SK-MEL-5 (cell line): ENCODE results near the gene TTC7B. TPM values are rescaled to one million over a fixed set of nuclear protein-coding genes. Genes with fewer than 3 reads are reported as not detected.

ENCODE experiments used
- DNase-seq: peaks from one replicate; pipeline ENCODE4 v3.0.0-alpha.2; 2016; ENCODE audit warnings: low read depth, low spot score
- in situ Hi-C: cut with HindIII; loops from 2 replicates; pipeline ENCODE4 v1.10.0; 2016; ENCODE audit warnings: low sequenced_read_pairs, high pct_unique_total_duplicates, low pct_unique_long_range_greater_than_20kb
- total RNA-seq: library from RNA; depleted of rRNA; stranded (reverse); fragments of >200 nt; shearing (Covaris generic); gene quantifications from 2 replicates; pipeline ENCODE4 v1.2.3, GENCODE V29; 2014

TTC7B gene
- total RNA-seq, 1 experiment from 2014 or later, result 31.1 TPM

DNA sequence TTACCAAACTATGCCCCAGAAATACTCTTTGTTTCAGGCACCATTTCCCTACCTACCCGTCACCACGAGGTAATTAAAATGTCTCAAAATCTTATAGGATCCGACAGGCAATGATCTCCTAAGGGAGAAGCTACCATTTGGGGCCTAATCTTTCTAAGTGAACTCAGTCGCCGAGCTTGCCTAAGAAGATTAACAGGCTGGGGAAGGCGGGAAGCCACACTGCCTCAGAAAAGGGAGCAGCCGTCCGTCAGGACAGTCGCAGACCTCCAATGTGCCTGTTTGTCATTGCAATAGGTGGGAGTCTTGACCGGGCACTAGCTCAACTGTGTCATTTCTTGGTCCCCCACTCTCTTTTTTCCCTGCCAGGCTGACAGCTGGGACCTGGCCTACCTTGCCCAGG lies 4.6 kb downstream of the TTC7B start:
- in situ Hi-C loops, result no loop called here

DNA sequence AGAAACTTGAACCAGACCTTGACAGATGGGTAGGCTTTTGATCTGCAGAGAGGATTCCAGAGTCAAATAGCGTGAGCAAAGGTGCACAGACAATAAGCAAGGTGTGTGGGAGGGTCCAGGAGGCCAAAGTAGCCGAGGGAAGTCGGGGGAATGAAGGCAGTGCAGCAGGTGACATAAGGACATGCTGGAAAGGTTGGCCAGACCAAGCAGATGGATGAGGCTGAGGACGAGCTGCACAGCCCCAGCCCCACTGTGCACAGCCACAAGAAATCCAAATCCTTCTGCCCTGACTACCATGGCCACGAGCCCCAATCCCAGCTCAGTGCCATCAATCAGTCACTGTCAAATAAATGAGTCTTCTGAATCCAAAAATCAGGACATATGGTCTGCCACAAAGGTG lies 5.4 kb downstream of the TTC7B start:
- no peak for DNase-seq
- in situ Hi-C loops, result no loop called here

More for the DNA sequence above, 4.6 kb downstream of the TTC7B start:
- no peak for DNase-seq

DNA sequence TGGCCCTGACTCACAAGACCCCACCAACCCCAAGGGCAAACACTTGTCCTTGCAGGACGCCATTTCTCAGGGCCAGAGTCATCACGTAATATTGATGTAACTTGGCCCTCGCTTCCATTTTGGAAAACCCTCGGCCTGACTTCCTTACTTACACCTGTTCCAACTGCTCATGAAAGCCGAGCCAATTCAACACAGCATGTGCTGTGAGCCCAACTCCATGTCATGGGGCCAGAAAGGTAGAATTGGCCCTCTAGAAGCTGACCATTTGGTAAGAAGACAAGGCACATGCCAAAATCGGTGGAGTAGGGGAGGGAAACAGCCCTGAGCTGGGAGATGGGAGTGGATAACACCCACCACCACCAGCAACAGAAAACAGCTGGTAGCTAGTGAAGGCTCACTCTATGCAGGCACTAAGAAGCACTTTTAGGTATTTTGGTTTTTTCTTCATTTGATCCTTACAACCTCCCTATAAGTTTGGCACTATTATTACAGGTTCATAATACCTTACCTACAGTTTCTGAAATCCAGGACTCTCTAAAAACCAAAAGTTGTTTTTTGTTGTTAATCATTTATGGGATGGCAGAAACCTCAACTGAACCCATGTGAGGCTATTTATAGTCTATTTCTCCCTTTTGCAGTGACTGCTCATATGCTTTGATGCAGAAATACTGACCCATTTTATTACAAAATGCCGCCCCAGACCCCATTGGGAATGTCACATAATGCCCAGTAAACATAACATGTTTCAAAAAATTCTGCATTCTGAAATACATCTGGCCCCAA lies 6.5 kb downstream of the TTC7B start:
- DNase-seq, result no peak
- in situ Hi-C loops, result no loop called here

DNA sequence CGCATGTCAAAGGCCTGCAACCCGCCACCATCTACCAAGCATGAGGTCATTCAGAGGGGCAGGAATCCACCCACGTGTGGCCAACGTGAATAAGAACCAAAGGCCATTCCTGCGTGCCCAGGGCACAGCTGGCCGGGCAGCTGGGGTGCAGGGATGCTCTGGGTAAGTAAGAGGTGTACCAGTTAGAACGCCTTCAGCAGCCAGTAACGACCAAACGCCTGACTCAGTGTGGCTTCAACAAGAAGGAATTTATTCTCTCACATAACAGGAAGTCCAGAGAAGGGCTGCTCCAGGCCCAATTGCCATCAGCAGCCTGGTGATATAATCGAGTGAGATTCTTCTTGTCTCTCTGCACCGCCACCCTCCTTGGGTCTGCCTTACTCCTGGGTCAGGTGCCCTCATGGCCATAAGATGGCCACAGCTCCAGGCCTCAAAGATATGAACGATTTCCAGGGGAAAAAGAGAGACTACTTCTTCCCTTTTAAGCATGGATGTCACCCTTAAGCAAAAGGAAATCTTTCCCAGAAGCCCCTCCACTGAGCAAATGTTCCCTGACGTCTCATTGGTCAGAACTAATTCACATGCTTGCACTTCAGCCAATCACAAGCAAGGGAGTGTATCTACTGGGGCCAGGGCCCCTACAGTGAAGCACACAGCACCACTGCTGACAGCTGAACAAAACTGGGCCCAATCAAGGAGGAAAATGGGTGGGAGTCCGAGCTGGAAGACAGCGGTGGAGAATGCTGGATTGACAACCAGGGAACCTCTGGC lies 7.3 kb downstream of the TTC7B start:
- no peak for DNase-seq

DNA sequence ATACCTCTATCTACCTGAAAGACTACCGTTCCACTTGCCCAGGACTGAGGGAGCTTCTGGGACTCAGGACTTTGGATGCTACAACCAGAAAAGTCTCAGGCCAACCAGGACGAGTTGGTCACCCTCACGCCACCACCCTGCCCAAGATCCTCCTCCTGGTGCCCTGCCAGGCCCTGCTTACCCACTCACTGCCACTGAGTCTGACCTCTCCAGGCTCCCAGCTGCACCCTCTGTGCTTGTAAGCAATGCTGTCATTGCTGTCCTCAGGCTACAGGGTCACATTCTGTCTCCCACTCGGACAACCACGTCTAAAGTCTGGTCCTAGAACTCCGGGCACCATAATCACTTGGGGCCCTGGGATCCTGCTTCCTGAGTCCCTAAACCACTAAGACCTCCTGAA lies 9.2 kb downstream of the TTC7B start:
- in situ Hi-C loops, result no loop called here
- no peak for DNase-seq

More for the DNA sequence above, 7.3 kb downstream of the TTC7B start:
- in situ Hi-C loops, result no loop called here

DNA sequence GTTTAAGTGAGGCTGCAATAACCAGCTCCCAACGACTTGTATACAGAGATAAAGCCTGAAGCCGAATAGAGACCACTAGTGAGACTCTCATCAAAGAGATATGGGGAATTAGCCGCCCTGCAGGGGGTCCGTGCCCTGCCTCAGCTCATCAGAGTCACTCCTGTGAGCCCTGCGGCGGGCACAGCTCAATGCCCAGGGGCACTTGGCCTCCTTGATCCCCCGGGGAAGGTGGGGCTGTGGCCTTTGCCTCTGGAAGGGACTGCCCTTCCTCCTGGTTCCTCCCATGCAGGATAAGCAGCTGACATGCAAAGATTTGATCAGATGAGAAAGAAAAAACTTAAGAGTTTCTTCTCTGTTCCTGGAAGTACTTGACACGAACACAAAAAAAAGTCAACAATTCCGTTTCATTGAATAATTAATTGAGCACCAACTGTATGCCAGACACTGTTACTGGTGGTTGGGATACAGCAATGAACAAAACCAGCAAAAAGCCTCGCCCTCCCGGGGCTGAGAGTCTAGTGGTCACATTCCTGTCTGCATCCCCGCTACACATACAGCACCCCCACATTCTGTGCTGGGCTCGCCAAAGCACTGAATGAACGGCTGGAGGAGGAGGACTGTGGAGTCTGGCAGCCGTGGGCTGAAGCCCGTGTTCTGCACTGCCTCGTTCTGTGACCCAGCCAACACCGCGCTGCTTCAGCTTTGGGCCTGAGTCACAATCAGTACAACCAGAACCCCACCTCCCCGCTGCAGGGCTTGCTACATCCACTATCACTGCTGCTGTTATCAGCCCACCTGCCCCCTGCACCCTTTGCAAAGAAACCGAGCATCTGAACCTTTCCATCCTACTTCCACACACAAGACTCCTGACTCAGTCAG lies 10.3 kb downstream of the TTC7B start:
- no peak for DNase-seq
- in situ Hi-C loops, result no loop called here

DNA sequence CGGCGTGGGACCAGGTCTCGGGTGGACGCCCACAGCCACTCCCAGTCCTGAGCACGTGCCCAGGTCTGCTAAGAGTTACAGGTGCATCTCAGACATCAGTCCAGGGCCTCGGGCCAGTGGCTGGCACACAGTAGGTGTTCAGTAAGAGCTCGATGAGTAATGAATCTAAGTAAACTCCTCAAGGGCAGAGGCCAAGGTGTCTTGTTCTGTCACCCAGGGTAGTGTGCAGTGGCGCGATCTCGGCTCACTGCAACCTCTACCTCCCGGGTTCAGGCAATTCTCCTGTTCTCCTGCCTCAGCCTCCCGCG lies 11.2 kb downstream of the TTC7B start:
- DNase-seq, result no peak
- in situ Hi-C loops, result no loop called here

DNA sequence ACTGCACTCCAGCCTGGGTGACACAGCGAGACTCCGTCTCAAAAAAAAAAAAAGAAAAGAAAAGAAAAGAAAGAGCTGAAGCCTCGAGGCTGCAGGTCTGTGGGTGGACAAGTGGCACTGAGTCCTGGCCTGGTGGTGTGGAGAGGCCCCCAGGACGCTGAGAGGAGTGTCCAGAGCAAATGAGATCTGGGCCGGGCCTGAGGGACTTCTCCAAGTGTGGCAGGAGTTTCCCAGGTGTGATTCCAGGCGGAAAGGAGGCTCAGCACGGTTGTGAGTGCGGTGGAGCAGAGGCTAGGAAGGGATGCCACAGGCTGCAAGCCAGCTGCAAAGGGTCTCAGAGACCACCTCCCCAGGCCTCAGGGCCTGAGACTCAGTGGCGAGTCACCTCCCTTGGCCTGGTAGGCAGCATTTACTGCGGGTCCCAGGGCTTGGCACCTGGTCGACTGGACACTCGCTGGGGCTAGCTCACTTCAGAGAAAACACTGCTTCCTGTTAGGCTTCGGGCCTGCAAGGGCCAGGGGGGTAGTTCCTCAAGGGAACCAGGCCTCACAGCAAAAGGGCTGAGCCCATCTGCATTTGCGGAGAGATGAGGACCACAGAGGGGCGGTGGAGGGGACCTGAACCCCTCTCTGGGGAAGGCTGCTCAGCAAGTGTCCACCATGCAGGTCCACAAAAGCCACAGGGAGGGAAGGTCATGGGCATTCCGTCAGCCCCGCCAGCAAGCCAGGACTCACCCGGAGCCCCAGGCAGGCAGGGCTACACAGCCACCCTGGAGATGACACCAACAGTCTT lies 11.7 kb downstream of the TTC7B start:
- in situ Hi-C loops, result no loop called here

DNA sequence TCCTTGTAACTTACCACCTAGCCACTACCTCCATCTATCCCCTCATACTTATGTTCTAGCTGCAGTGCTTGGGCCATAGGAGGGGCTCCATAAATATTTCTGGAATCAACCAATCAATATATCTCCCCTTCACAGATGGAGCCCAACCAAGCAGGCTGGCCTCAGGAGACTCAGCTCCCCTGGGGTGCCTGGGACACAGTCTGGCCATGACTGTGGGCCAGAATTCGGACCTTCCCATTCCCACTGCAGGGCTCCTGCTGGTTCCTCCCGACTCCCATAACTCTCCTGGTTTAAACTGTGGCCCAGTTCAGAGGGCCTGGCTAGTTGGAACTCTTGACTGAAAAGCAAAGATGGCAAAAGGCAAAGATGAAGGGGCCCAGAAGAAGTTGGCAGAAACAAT lies 13.0 kb downstream of the TTC7B start:
- DNase-seq, result no peak
- in situ Hi-C loops, result no loop called here

More for the DNA sequence above, 11.7 kb downstream of the TTC7B start:
- no peak for DNase-seq

DNA sequence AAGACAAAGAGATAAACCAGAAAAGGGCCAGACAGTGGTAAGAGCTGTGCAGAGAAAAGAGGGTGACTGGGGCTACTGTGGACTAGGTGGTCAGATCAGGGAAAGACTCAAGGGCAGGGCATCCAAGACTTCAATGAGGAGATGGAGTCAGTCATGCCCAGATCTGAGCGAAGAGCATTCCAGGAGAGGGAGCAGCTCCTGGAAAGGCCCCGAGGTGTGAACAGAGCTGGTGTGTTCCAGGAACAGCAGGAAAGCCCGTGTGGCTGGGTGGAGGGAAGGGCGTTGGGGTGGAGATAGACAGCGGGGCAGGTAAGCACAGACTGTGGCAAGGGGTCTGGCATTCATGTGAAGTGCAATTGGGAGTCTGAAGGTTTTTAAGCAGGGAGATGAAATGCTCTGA lies 16.8 kb downstream of the TTC7B start:
- DNase-seq, result no peak
- in situ Hi-C loops, result no loop called here

DNA sequence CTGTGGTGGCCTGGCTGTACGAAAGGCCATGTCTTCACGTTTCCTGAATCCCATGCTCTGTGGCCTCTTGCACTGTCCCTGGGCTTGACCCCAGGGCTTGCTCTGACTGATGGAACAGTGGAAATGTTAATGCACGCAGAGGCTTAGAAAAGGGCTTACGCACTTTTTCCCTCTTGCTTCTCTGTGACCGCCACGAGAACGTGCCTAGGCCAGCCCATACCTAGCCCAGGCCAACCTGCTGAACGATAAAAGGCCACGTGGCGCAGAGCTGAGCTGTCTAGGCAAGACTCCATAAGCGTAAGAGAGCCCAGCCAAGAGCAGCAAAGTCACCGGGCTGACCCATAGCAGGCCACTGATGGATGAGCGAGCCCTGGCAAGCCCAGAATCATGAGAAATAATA lies 18.3 kb downstream of the TTC7B start:
- DNase-seq, result no peak
- in situ Hi-C loops, result no loop called here

DNA sequence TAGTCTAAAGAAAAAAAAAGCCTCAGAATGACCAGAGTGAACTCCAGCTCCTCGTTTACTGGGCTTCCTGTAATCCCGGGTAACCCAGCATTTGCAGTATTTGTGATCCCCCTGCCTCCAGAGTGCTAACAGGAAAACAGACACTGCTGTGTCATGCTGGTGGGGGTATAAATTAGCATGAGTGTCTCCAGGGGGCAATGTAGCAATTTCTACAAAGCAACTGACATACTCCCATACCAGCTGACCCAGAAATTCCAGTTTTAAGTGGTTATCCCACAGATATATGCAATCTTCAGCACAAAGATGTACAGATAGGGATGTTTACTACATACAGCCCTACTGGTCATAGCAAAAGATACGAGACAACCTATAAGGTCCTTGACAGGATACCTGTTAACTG lies 18.8 kb downstream of the TTC7B start:
- in situ Hi-C loops, result no loop called here
- DNase-seq, result peak; percentile 27

DNA sequence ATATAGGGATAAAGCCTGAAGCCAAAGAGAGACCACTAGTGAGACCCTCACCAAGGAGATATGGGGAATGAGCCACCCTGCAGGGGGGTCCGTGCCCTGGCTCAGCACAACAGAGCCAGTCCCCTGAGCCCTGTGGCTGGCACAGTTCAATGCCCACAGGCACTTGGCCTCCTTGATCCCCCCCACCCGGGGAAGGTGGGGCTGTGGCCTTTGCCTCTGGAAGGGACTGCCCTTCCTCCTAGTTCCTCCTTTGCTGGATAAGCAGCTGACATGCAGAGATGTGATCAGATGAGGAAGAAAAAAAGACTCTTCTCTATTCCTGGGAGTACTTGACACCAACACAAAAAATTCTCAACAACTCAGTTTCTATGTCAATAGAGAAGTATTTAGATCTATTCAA lies 19.9 kb downstream of the TTC7B start:
- DNase-seq, result no peak
- in situ Hi-C loops, result no loop called here

DNA sequence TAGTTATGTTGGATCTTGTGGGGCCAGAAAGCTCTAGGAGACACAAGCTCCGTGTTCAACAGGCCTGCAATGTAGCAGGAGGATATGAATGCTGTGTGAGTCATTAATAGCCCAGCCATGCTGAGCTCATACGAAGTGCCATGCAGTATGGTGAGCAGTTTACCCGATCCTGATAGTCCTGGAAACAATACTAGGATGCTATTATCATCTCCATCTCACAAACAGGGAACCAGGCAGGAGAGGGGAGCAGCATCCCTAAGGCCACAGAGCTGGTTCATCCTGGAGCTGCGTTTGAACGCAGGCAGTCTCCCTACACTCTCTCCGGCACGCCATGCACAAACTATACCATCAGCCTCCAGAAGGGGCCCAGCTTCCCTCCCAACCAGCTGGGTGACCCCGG lies 20.5 kb downstream of the TTC7B start:
- in situ Hi-C loops, result no loop called here
- DNase-seq, result no peak

DNA sequence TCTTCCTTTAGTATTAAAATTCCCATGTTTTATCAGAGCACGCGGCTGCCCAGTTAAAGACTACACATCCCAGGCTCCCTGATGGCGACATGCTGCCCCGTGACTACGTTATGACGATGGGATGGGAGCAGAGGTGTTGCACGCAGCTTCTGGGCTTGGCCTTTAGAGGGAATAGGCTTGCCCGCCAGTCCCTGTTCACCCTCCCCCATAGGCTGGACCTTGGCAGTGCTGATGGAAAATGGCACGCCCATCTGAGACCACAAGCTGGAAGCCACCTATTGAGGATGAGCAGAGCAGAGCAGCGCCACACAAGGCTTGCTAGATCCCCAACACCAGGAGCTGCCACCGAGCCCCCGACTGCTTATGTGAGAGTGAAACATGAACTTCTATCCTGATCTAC lies 24.7 kb downstream of the TTC7B start:
- in situ Hi-C loops, result no loop called here
- no peak for DNase-seq

DNA sequence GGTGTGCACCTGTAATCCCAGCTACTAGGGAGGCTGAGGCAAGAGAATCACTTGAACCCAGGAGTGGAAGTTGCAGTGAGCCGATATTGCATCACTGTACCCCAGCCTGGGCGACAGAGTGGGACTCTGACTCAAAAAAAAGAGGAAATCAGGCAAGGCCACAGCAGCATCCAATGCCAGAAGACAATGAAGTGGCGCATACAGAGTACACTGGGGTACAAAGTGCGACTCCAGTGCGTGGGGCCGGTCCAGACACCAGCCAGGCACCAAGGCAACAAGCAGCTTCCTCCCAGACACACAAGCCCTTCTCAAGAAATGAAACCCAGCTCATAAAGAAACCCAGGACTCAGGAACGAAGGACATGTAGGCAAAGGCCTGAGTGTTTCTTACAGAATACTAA lies 28.2 kb downstream of the TTC7B start:
- DNase-seq, result no peak
- in situ Hi-C loops, result no loop called here

DNA sequence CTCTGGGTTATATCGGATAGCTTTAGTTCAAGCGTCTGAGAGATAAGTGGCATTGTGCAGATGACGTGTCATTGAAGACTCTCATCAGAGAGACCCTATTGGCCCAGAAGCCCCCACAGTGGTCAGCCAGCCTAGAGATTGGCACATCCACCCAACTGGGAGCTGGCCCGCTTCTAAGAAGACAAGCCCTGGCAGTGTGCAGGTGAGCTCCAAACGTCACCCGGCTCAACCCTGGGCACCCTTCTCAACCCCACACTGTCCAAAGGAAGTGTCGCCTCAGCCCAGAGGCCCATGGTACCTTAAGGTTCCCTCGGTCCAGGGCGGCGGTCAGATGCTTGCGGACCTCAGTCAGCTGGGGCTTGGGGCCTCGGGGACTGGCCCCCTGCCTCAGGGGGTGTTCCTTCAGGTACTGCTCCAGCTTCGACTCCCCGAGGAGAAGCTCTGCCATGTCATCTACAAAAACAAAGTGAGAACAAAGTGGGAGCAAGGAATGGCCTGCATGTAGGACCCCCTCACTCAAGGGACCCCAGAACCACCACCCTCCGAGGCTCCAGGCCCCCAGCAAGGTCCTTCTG lies 30.3 kb downstream of the TTC7B start:
- in situ Hi-C loops, result no loop called here

More for the DNA sequence above, 30.3 kb downstream of the TTC7B start:
- no peak for DNase-seq
